ENCODE data around the gene TMEM234. TPM values are rescaled to one million over a fixed set of nuclear protein-coding genes. Genes with fewer than 3 reads are reported as not detected.
A peak's percentile ranks its signal among the peaks of the same experiment; 100 is the strongest.

The TMEM234 gene
- total RNA-seq, 6 donors from 2014 or later: 14.9 to 62.9 (median 21.1) TPM

- TF ChIP-seq POLR2A (IDR thresholded peaks at IDR 0.05) (peak in 1 of 4 donors; percentile 15), EP300 (IDR thresholded peaks at IDR 0.05) (no peak), POLR2AphosphoS5 (IDR thresholded peaks at IDR 0.05) (no peak)
- no peak within 1 kb of the TSS for H3K27ac ChIP-seq
- WGBS, 2 donors: 89 to 100% methylated on average over 1 to 5 of the region's 5 CpGs
- no peaks in the 10 kb centered on the region for H3K27me3 ChIP-seq
- no peak within 1 kb of the TSS for H3K4me3 ChIP-seq
- H3K36me3 ChIP-seq: peaks cover 0 to 3% (median 0%) of the 10 kb centered on the region in 4 donors
- no peak for ATAC-seq (ENCODE audit: low FRiP score in 2 of 2)
- no peaks in the 10 kb centered on the region for H3K9me3 ChIP-seq
- H3K4me1 ChIP-seq: peaks cover 9 to 20% (median 14%) of the 10 kb centered on the region in 4 donors
- DNase-seq: peak in 1 of 2 donors; percentile 56
Observed at GRCh38 chr1:32208891-32209328, 13.2 kb downstream of the TMEM234 start, which contains the start of gene DCDC2B. Gene DCDC2B, plus strand, starts transcription at chr1:32209089. Its CDS starts 5 bp downstream, at chr1:32209094.

GRCh38 chr1:32208469-32208868 lies 13.7 kb downstream of the TMEM234 start:
- H3K4me1 ChIP-seq: peaks cover 9 to 20% (median 14%) of the 10 kb centered on the region in 4 donors
- H3K27ac ChIP-seq: no peak overlapping the region
- H3K36me3 ChIP-seq: no peaks in the 10 kb centered on the region
- H3K4me3 ChIP-seq: no peak overlapping the region
- no peak for TF ChIP-seq POLR2AphosphoS5 (IDR thresholded peaks at IDR 0.05)
- TF ChIP-seq, protein P1, sequence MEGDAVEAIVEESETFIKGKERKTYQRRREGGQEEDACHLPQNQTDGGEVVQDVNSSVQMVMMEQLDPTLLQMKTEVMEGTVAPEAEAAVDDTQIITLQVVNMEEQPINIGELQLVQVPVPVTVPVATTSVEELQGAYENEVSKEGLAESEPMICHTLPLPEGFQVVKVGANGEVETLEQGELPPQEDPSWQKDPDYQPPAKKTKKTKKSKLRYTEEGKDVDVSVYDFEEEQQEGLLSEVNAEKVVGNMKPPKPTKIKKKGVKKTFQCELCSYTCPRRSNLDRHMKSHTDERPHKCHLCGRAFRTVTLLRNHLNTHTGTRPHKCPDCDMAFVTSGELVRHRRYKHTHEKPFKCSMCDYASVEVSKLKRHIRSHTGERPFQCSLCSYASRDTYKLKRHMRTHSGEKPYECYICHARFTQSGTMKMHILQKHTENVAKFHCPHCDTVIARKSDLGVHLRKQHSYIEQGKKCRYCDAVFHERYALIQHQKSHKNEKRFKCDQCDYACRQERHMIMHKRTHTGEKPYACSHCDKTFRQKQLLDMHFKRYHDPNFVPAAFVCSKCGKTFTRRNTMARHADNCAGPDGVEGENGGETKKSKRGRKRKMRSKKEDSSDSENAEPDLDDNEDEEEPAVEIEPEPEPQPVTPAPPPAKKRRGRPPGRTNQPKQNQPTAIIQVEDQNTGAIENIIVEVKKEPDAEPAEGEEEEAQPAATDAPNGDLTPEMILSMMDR (IDR thresholded peaks at IDR 0.05): no peak
- H3K9me3 ChIP-seq: no peaks in the 10 kb centered on the region
- DNase-seq (no peak), ATAC-seq (ENCODE audit: low FRiP score in 2 of 2) (no peak)
- no peaks in the 10 kb centered on the region for H3K27me3 ChIP-seq
- WGBS, 2 donors: 82 to 86% methylated on average over 6 of the region's 6 CpGs

DNA sequence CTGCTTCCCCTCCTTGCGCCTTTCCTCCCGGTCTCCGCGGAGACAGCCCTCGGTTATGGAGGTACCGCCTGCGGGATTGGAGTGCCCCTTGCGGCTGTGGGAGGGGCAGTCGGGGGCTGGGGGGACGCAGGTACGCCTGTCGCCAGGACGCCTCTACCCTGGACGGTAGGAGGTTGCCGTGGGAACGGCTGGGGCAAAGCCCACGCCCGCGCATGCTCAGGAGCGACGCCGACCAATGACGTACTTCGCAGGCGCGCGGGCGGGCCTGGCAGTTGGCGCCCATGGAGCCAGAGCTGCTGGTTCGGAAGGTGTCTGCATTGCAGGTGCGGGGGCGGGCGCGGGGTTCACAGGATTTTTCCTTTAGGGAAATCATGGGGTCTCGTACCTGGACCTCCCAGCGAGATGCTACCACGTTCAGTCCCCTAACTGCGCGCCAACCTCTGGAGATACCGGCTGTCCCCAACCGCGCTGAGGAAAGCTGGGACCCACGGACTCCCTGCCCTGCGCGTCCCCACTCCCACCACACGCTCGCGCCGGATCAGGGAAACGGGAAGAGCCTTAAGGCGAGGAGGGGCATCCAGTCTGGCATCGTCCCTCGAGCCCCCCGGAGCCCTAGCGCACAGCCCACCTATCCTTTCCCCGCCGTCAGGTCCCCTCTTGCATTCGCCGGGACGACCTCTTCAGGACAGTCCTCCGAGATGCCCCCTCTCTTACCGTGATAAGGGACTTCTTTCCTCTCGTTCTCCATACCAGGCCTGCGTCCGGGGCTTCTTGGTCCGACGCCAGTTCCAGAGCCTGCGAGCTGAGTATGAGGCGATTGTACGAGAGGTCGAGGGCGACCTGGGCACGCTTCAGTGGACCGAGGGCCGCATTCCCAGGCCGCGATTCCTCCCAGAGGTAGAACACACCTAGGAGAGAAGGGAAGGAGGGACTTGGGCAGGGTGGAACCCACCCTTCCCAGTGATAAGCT lies 16.5 kb downstream of the TMEM234 start, which contains the start of gene IQCC:
Gene IQCC, plus strand, starts transcription at position 271 of the 970 bp plus-strand sequence. Its CDS starts 11 bp downstream, at position 282.
- TF ChIP-seq POLR2A (IDR thresholded peaks at IDR 0.05) (peak in 3 of 4 donors; percentile 52 to 66 (median 56)), POLR2AphosphoS5 (IDR thresholded peaks at IDR 0.05) (peak; percentile 68 to 84), EP300 (IDR thresholded peaks at IDR 0.05) (peak in 1 of 4 donors; percentile 18)
- TF ChIP-seq, protein P1 (IDR thresholded peaks at IDR 0.05): peak in 1 of 6 experiments; percentile 17
- no peaks in the 10 kb centered on the region for H3K9me3 ChIP-seq
- WGBS, 2 donors: 2 to 4% methylated on average over 24 to 50 of the region's 77 CpGs
- ATAC-seq (ENCODE audit: low FRiP score in 2 of 2) (peak; percentile 90), DNase-seq (peak; percentile 90 to 97)
- H3K4me1 ChIP-seq: peaks cover 23 to 36% (median 28%) of the 10 kb centered on the region in 4 donors
- no peaks in the 10 kb centered on the region for H3K36me3 ChIP-seq
- H3K27ac ChIP-seq: peak within 1 kb of the TSS in 3 of 4 donors; percentile 5 to 71 (median 68)
- peak within 1 kb of the TSS; percentile 40 to 78 (median 68) for H3K4me3 ChIP-seq
- no peaks in the 10 kb centered on the region for H3K27me3 ChIP-seq

- TF ChIP-seq, protein P1 (IDR thresholded peaks at IDR 0.05): peak in 1 of 6 experiments; percentile 7
- no peak for TF ChIP-seq EP300 (IDR thresholded peaks at IDR 0.05)
- Histone ChIP-seq H3K27ac (peak overlapping the region in 3 of 4 donors; percentile 5 to 71 (median 68)), H3K27me3 (no peaks in the 10 kb centered on the region), H3K4me1 (peaks cover 24 to 42% (median 32%) of the 10 kb centered on the region in 4 donors), H3K4me3 (peak overlapping the region; percentile 40 to 78 (median 68)), H3K36me3 (no peaks in the 10 kb centered on the region), H3K9me3 (no peaks in the 10 kb centered on the region)
- WGBS, 2 donors: 39 to 43% methylated on average over 14 to 26 of the region's 26 CpGs
- ATAC-seq (ENCODE audit: low FRiP score in 2 of 2): peak in 1 of 2 donors; percentile 1
- DNase-seq: peak; percentile 40 to 73
Observed at GRCh38 chr1:32204943-32205361, 17.2 kb downstream of the TMEM234 start.

Measured in upper lobe of left lung (tissue), 6 donors.